Fibroblast of skin of right biceps (primary cell): ENCODE measurements around the gene CAB39.

ENCODE experiments used
- DNase-seq: peaks from one replicate; pipeline ENCODE4 v3.0.0-alpha.2; 2013

Gene CAB39

GRCh38 chr2:230758566-230759480, 46.2 kb downstream of the CAB39 start:
- peak; percentile 87 for DNase-seq

DNA sequence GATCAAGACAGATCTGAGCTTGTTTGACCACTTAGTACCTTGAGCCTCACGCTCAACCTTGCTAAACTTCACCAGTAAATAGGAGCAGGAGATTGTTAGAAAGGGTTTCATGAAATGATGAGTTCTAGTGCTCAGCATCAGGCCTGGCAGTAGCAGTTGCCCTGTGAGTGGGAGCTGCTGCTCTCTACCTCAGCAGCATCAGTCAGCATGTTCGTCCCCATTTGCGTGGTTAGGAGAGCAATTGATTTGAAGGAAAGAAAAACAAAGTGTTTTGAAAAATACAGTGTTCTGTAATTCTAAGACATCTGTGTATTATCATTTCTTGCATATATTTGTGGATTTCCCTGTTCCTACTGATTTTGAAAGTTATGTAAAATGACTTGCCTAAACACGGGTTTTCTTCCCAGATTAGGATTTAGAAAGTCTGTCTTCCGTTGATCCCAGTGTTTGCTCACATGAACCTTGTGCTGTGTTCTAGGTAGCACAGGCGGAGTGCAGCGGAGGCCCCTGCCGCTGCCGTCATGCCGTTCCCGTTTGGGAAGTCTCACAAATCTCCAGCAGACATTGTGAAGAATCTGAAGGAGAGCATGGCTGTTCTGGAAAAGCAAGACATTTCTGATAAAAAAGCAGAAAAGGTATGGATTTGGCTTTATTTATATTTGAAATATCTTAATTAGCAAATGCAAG, 47.0 kb downstream of the CAB39 start:
- no peak for DNase-seq

DNA sequence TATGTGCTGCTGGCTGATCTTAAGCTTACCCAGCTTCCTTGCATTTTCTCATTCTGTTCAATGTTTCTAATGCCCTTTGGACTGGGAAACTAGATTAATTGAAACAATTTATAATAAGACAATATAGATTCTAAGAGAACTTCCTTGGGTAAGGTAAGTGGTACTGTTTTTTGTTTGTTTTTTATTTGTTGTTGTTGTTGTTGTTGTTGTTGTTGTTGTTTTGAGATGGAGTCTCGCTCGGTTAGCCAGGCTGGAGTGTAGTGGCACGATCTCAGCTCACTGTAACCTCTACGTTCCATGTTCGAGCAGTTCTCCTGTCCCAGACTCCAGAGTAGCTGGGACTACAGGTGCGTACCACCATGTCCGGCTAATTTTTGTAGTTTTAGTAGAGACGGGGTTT, 49.1 kb downstream of the CAB39 start:
- no peak for DNase-seq

DNA sequence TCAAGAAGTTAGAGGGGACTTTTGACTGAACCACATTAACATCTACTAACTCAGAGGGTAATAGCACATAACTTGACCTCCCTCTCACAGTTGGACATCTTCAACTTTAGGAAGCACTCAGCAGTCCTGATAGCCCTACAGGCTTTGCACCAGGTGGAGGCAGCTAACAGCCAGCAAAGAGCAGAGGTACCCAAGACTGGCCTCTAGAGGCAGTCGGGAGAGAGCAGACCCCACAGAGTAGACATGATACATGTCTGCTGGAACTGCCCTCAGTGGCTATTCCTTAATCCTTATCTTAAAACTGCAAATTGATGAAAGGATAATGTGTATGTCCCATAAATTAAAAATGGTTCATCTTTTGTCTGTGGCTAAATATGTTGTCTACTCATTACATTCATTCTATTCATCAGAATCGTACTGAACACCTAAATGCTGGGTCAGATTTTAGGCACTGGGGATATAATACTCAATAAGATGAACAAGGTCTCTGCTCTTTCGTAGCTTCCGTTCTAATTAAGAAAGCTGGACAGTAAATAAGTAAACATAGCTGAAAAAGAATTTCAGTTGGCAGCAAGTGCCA, 49.8 kb downstream of the CAB39 start:
- peak; percentile 41 for DNase-seq

GRCh38 chr2:230764346-230764745, 51.7 kb downstream of the CAB39 start:
- DNase-seq = no peak

DNA sequence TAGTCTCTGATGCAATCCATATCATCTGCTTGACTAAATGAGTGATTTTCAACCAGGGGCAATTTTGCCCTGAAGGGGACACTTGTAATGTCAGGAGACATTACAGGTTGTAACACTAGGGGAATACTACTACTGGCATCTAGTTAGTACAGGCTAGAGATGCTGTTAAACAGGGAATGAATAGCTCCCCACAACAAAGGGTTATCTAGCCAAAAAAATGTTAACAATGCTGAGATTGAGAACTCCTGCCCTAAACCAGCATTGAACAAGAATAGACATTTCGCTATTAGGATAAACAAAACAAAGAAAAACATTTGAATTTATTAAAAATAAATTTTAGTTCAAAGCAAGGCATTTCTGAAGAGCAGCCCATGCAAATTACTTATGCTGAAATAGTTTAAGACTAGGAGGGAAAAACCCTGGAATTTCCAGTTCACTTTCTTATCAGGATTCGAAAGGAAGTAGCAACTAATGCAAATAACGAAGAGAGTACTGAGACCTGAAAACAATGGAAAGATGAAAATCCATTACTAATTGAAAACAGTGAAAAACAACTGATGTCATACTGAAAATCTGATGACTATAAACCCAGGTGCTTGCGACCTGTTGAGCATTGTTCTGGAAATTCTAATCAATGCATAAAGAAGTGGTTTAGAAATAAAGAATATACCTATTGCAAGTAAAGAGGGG, 53.1 kb downstream of the CAB39 start:
- no peak for DNase-seq

DNA sequence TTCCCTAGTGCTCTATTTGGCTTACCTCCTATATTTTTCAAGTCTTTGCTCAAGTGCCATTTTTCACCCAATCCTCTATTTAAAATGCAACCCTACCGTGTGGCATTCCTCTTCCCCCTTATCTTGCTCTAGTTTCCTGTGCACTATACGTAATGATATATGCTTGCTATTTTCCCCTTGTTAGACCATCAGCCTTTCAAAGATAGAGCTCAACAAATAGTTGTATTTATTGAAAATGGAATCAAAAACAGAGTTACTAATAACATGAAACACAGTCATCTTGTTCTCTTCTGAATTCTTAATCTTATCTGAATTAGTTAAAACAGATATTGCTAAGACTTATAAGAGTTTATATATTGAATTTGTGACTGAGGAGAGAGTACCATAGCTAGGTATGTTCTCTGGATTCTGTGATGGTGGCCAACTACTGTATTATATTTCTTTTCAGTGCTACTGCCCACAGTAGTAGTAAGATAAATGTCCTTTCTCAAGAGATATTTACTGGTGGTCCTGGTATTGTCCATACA, 55.3 kb downstream of the CAB39 start:
- no peak for DNase-seq

- DNase-seq = peak; percentile 34
Measured at GRCh38 chr2:230770804-230771203, 58.2 kb downstream of the CAB39 start.

- no peak for DNase-seq
Measured at GRCh38 chr2:230772156-230772555, 59.5 kb downstream of the CAB39 start.

- DNase-seq = no peak
Measured at GRCh38 chr2:230773039-230773773, 60.6 kb downstream of the CAB39 start.

- peak; percentile 86 for DNase-seq
Measured at GRCh38 chr2:230774348-230774951, 61.8 kb downstream of the CAB39 start.

- no peak for DNase-seq
Measured at GRCh38 chr2:230775737-230776136, 63.1 kb downstream of the CAB39 start.

DNA sequence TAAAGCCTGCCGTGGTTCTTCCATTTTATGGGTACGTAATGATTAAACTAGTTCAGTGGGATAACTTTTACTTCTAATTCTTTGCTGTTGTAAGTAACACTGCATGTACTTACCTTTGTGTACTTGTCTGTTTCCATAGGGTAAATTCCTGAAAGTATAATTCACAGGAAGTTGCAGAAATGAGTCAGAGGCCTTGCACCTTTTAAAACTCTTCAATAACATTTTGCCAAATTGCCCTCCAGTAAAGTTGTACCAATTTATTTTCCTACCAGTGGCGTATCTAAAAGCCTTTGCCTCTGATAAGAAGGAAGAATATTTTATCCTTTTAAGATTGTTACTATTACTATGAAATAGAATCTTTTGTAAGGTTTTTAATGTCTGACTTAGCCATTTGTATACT, 65.1 kb downstream of the CAB39 start:
- peak; percentile 45 for DNase-seq

GRCh38 chr2:230778350-230779063, 65.9 kb downstream of the CAB39 start:
- DNase-seq = no peak

DNA sequence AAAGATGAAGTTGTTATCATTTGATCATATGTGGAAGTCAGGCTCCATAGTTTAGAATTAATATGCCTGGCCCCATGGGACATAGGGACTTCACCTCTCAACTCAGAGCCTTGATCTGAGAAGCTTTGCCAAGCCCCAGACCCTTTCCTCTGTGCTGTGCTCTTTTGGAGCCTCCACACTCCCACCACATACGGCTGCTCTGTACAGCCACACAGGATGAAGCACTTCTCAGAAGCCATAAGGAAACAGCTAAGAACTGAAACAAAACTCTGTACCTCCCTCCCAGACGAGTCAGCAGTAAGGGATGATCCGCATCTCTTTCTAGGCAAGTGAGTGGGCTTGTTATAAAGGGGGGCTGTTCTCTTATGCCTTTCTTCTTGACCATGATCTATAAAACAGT, 66.5 kb downstream of the CAB39 start:
- peak; percentile 25 for DNase-seq

DNA sequence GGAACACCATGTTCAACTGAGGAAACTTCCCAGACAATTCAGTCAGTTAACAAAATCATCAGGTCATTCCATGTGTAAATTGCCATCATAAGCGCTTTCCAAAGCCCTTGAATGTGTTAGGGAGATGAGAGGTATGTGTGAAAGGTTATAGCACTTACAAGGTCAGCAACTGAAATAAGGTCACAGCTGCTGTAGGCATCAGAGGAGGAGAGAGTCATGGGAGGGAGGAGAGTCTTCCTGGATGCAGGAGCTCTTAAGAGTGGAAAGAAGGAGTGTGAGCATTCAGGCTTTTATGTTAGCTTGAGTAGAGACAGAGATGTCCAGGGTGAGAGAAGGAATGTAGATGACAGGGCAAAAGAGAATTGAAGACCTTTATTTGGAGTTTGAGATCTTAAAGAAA, 67.0 kb downstream of the CAB39 start:
- DNase-seq = no peak

GRCh38 chr2:230781130-230781797, 68.6 kb downstream of the CAB39 start:
- peak; percentile 43 for DNase-seq

DNA sequence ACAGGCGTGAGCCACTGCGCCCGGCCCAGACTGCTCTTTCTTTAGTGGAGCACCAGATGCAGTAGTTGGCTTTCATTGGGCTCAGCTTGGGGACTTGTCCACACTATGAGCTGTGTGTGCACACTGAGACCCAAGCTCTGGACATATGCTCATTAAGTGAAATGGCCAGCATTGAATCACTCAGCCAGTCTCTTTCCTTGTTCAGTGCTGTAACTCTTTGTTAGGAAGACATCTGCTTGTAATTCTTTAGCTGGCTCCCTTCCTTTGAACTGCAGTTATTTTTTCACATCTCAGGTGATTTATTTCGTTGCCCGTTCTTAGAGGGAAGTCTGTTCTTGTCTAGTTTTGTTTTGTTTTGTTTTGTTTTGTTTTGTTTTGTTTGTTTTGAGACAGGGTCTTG, 70.5 kb downstream of the CAB39 start:
- no peak for DNase-seq

GRCh38 chr2:230784795-230785194, 72.2 kb downstream of the CAB39 start:
- DNase-seq = peak; percentile 49

- no peak for DNase-seq
Measured at GRCh38 chr2:230785346-230785745, 72.7 kb downstream of the CAB39 start.

- no peak for DNase-seq
Measured at GRCh38 chr2:230787101-230787500, 74.5 kb downstream of the CAB39 start.
